H9 (cell line): ENCODE results near the gene PIAS4. TPM values are rescaled to one million over a fixed set of nuclear protein-coding genes. Genes with fewer than 3 reads are reported as not detected.

Experiments used
- DNase-seq: peaks from one replicate; pipeline ENCODE4 v3.0.0-alpha.2; 2017
- H2AFZ ChIP-seq: one replicate; pipeline ENCODE4 v1.6.1; 2013; ENCODE audit warnings: mild to moderate bottlenecking, low read length, control low read depth, moderate library complexity
- H2AK5ac ChIP-seq: 2 replicates; pipeline ENCODE4 v1.6.1; 2013; ENCODE audit warnings: low read length, control low read depth, mixed read lengths; ENCODE audit not compliant: insufficient read length
- H2BK120ac ChIP-seq: one replicate; pipeline ENCODE4 v1.6.1; 2013; ENCODE audit warnings: low read depth, mild to moderate bottlenecking, low read length, control low read depth, inconsistent platforms; ENCODE audit not compliant: poor library complexity, severe bottlenecking
- H2BK12ac ChIP-seq: 2 replicates; pipeline ENCODE4 v1.6.1; 2013; ENCODE audit warnings: low read length, control low read depth, mixed read lengths, low read depth; ENCODE audit not compliant: insufficient read length
- H2BK15ac ChIP-seq: 2 replicates; pipeline ENCODE4 v1.6.1; 2013; ENCODE audit warnings: low read depth, low read length, control low read depth
- H2BK20ac ChIP-seq: one replicate; pipeline ENCODE4 v1.6.1; 2013; ENCODE audit warnings: low read depth, mild to moderate bottlenecking, low read length, control low read depth, inconsistent platforms; ENCODE audit not compliant: poor library complexity, severe bottlenecking
- H2BK5ac ChIP-seq: 2 replicates; pipeline ENCODE4 v1.6.1; 2013; ENCODE audit warnings: low read length, control low read depth, mixed read lengths; ENCODE audit not compliant: insufficient read length
- H3K14ac ChIP-seq: 2 replicates; pipeline ENCODE4 v1.6.1; 2013; ENCODE audit warnings: low read length, control low read depth; ENCODE audit not compliant: insufficient read depth
- H3K18ac ChIP-seq: 2 replicates; pipeline ENCODE4 v1.6.1; 2013; ENCODE audit warnings: low read depth, mild to moderate bottlenecking, mixed read lengths, low read length, control low read depth; ENCODE audit not compliant: insufficient read length
- H3K23ac ChIP-seq: 2 replicates; pipeline ENCODE4 v1.6.1; 2013; ENCODE audit warnings: low read length, control low read depth, mixed read lengths, low read depth; ENCODE audit not compliant: insufficient read length
- H3K23me2 ChIP-seq: 2 replicates; pipeline ENCODE4 v1.6.1; 2013; ENCODE audit warnings: low read depth, mild to moderate bottlenecking, mixed read lengths, low read length, control low read depth; ENCODE audit not compliant: insufficient read length, poor library complexity, severe bottlenecking
- H3K27ac ChIP-seq: 2 replicates; pipeline ENCODE4 v1.5.1; 2013; ENCODE audit warnings: low read length, control low read depth, mixed read lengths, low read depth; ENCODE audit not compliant: insufficient read length
- H3K27me3 ChIP-seq: 2 replicates; pipeline ENCODE4 v1.6.1; 2013; ENCODE audit warnings: low read length, control low read depth, inconsistent platforms; ENCODE audit not compliant: insufficient read depth
- H3K4ac ChIP-seq: 2 replicates; pipeline ENCODE4 v1.6.1; 2013; ENCODE audit warnings: low read depth, mild to moderate bottlenecking, control low read depth, inconsistent platforms, low read length, moderate library complexity
- H3K4me1 ChIP-seq: 2 replicates; pipeline ENCODE4 v1.6.1; 2013; ENCODE audit warnings: low read length, control low read depth, inconsistent platforms; ENCODE audit not compliant: insufficient read depth
- H3K4me2 ChIP-seq: 2 replicates; pipeline ENCODE4 v1.6.1; 2013; ENCODE audit warnings: low read length, control low read depth, mixed read lengths; ENCODE audit not compliant: insufficient read length, insufficient read depth
- H3K56ac ChIP-seq: 2 replicates; pipeline ENCODE4 v1.6.1; 2013; ENCODE audit warnings: low read depth, mild to moderate bottlenecking, mixed read lengths, low read length, control low read depth; ENCODE audit not compliant: insufficient read length
- H3K79me1 ChIP-seq: 2 replicates; pipeline ENCODE4 v1.6.1; 2013; ENCODE audit warnings: low read depth, mild to moderate bottlenecking, moderate library complexity, low read length, control low read depth, inconsistent platforms; ENCODE audit not compliant: insufficient read depth, poor library complexity, severe bottlenecking
- H3K79me2 ChIP-seq: 2 replicates; pipeline ENCODE4 v1.6.1; 2013; ENCODE audit warnings: low read length, control low read depth, inconsistent platforms; ENCODE audit not compliant: insufficient read depth
- H3K9ac ChIP-seq: 2 replicates; pipeline ENCODE4 v1.6.1; 2013; ENCODE audit warnings: low read length, control low read depth, mixed read lengths; ENCODE audit not compliant: insufficient read length; ENCODE audit errors: extremely low read depth
- H3K9me3 ChIP-seq: one replicate; pipeline ENCODE4 v1.6.1; 2013; ENCODE audit warnings: low read depth, low read length, inconsistent platforms; ENCODE audit not compliant: control insufficient read depth
- H3T11ph ChIP-seq: one replicate; pipeline ENCODE4 v1.6.1; 2013; ENCODE audit warnings: mild to moderate bottlenecking, low read length, control low read depth, inconsistent platforms
- H4K20me1 ChIP-seq: one replicate; pipeline ENCODE4 v1.6.1; 2013; ENCODE audit not compliant: control insufficient read depth, insufficient read length, insufficient read depth
- H4K5ac ChIP-seq: 2 replicates; pipeline ENCODE4 v1.6.1; 2013; ENCODE audit warnings: low read depth, mild to moderate bottlenecking, mixed read lengths, low read length, control low read depth; ENCODE audit not compliant: insufficient read length
- H4K8ac ChIP-seq: replicated peaks from 2 replicates; pipeline ENCODE4 v1.6.1; 2013; ENCODE audit warnings: low read length, control low read depth, mixed read lengths, low read depth; ENCODE audit not compliant: insufficient read length
- H4K91ac ChIP-seq: 2 replicates; pipeline ENCODE4 v1.6.1; 2013; ENCODE audit warnings: low read depth, mild to moderate bottlenecking, moderate library complexity, mixed read lengths, low read length, control low read depth; ENCODE audit not compliant: insufficient read length
- H3K27ac Mint-ChIP-seq, 3 experiments: 2 replicates in 2 of 3; 3 replicates in 1 of 3; pipeline ENCODE4 v1.8.0; 2020 to 2021; ENCODE audit warnings: mixed read lengths in 3 of 3, mild to moderate bottlenecking in 1 of 3, moderate library complexity in 1 of 3
- H3K27me3 Mint-ChIP-seq: 2 replicates; pipeline ENCODE4 v1.8.0; 2021; ENCODE audit warnings: low read depth, mild to moderate bottlenecking, moderate library complexity, mixed read lengths
- H3K36me3 Mint-ChIP-seq, 3 experiments: 2 replicates in 2 of 3; 3 replicates in 1 of 3; pipeline ENCODE4 v1.8.0; 2020 to 2021; ENCODE audit warnings: low read depth in 3 of 3, mixed read lengths in 3 of 3; ENCODE audit not compliant: insufficient read depth in 1 of 3
- H3K4me1 Mint-ChIP-seq, 2 experiments: 2 replicates each; pipeline ENCODE4 v1.8.0; 2020; ENCODE audit warnings: mixed read lengths in 2 of 2
- H3K4me3 Mint-ChIP-seq, 2 experiments: 2 replicates in 1 of 2; 3 replicates in 1 of 2; pipeline ENCODE4 v1.8.0; 2020 to 2021; ENCODE audit warnings: mild to moderate bottlenecking in 2 of 2, mixed read lengths in 2 of 2, moderate library complexity in 1 of 2
- H3K9me3 Mint-ChIP-seq, 2 experiments: 2 replicates in 1 of 2; 3 replicates in 1 of 2; pipeline ENCODE4 v1.8.0; 2020; ENCODE audit warnings: mild to moderate bottlenecking in 2 of 2, mixed read lengths in 2 of 2, moderate library complexity in 1 of 2
- WGBS: extraction: QIAGEN DNeasy Blood & Tissue Kit; methylation state at CpG from one replicate; pipeline ENCODE4 v1.1.7; 2013; ENCODE audit warnings: missing lambda C conversion rate, low lambda C conversion rate, mixed read lengths; ENCODE audit not compliant: insufficient read length; ENCODE audit errors: extremely low coverage; 5-methylcytosine and 5-hydroxymethylcytosine counted together
- total RNA-seq: library from RNA; stranded (reverse); gene quantifications from 2 replicates; pipeline ENCODE4 v1.2.1, GENCODE V29; 2021
- TF ChIP-seq, protein P1 (sequence below): fragments of 200-600 bp; sonication (generic); conservative IDR thresholded peaks from 3 replicates; pipeline ENCODE4 v1.8.0; 2021; ENCODE audit warnings: antibody characterized with exemption, mild to moderate bottlenecking

PIAS4 gene
- total RNA-seq, 1 experiment from 2014 or later, result 52.0 TPM

DNA sequence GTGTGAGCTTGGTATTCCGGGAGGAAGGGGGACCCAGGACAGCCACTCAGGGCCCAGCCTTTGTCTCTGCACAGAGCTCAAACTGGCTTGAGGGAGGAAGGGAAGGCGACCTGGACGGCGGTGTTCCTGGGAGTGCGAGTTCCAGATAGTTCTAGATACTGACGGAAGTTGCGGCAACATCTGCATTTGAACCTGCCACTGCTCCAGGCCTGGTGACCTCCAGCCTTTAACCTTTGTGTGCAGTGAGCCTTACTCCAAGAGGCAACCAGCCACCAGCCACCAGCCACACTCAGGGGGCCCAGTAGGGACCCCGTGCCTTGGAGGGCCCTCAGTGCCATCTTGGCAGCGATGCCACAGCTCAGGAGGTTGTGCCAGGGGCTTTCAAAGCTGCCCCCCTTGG is 74.6 kb downstream of the PIAS4 start:
- Histone ChIP-seq H2BK15ac (no peak overlapping the region), H3K9me3 (no peaks in the 10 kb centered on the region), H3K4me2 (no peak overlapping the region), H3K9ac (no peak overlapping the region), H4K20me1 (no peaks in the 10 kb centered on the region), H3K4me1 (peaks cover 5% of the 10 kb centered on the region; the same call in 1 of the 2 replicates), H3K23me2 (peaks cover 4% of the 10 kb centered on the region), H4K91ac (no peak overlapping the region), H3K27me3 (no peaks in the 10 kb centered on the region), H2BK20ac (no peak overlapping the region), H3K79me2 (no peaks in the 10 kb centered on the region), H3K79me1 (no peaks in the 10 kb centered on the region), H3K18ac (no peak overlapping the region), H4K5ac (no peak overlapping the region), H3K23ac (no peak overlapping the region), H3K27ac (no peak overlapping the region), H2AFZ (no peak overlapping the region), H3T11ph (no peak overlapping the region), H2AK5ac (no peak overlapping the region), H2BK12ac (no peak overlapping the region), H3K14ac (no peak overlapping the region), H3K56ac (no peak overlapping the region), H4K8ac (no peak overlapping the region), H3K4ac (no peak overlapping the region), H2BK120ac (no peak overlapping the region), H2BK5ac (no peak overlapping the region)
- no peaks in the 10 kb centered on the region for H3K36me3 Mint-ChIP-seq
- H3K9me3 Mint-ChIP-seq, result no peaks in the 10 kb centered on the region; a peak in 1 of 5 replicates
- H3K4me3 Mint-ChIP-seq, result no peak overlapping the region
- no CpG with 5 or more reads among the region's 9 CpGs for WGBS
- TF ChIP-seq, protein P1, sequence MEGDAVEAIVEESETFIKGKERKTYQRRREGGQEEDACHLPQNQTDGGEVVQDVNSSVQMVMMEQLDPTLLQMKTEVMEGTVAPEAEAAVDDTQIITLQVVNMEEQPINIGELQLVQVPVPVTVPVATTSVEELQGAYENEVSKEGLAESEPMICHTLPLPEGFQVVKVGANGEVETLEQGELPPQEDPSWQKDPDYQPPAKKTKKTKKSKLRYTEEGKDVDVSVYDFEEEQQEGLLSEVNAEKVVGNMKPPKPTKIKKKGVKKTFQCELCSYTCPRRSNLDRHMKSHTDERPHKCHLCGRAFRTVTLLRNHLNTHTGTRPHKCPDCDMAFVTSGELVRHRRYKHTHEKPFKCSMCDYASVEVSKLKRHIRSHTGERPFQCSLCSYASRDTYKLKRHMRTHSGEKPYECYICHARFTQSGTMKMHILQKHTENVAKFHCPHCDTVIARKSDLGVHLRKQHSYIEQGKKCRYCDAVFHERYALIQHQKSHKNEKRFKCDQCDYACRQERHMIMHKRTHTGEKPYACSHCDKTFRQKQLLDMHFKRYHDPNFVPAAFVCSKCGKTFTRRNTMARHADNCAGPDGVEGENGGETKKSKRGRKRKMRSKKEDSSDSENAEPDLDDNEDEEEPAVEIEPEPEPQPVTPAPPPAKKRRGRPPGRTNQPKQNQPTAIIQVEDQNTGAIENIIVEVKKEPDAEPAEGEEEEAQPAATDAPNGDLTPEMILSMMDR, result no peak
- no peak for DNase-seq
- H3K27me3 Mint-ChIP-seq, result peaks cover 2% of the 10 kb centered on the region; the same call in 1 of the 2 replicates
- no peak overlapping the region for H3K27ac Mint-ChIP-seq
- peaks cover 5 to 21% of the 10 kb centered on the region in 2 experiments for H3K4me1 Mint-ChIP-seq
